Trophoblast cell (in vitro differentiated cells and primary cell): ENCODE data around the gene YAP1.

Source experiments
- DNase-seq, 2 donors: peaks; one replicate each; pipeline ENCODE4 v3.0.0-alpha.2; 2016
- H2AFZ ChIP-seq: 2 replicates; pipeline ENCODE4 v1.6.1; 2013; ENCODE audit warnings: low read length, moderate library complexity, mild to moderate bottlenecking; ENCODE audit not compliant: insufficient read depth, poor library complexity
- H2AK5ac ChIP-seq: 2 replicates; pipeline ENCODE4 v1.6.1; 2013; ENCODE audit warnings: mild to moderate bottlenecking, low read length
- H2BK120ac ChIP-seq: 2 replicates; pipeline ENCODE4 v1.6.1; 2013; ENCODE audit warnings: low read length, mild to moderate bottlenecking, moderate library complexity; ENCODE audit not compliant: insufficient read depth, poor library complexity
- H2BK12ac ChIP-seq: 2 replicates; pipeline ENCODE4 v1.6.1; 2013; ENCODE audit warnings: mild to moderate bottlenecking, low read length, moderate library complexity
- H2BK5ac ChIP-seq: 2 replicates; pipeline ENCODE4 v1.6.1; 2013; ENCODE audit warnings: low read length, low read depth, moderate library complexity, mild to moderate bottlenecking; ENCODE audit not compliant: poor library complexity
- H3K14ac ChIP-seq: 2 replicates; pipeline ENCODE4 v1.6.1; 2013; ENCODE audit warnings: mild to moderate bottlenecking, low read length
- H3K18ac ChIP-seq: 2 replicates; pipeline ENCODE4 v1.6.1; 2013; ENCODE audit warnings: mild to moderate bottlenecking, low read length
- H3K23ac ChIP-seq: 2 replicates; pipeline ENCODE4 v1.6.1; 2013; ENCODE audit warnings: low read length
- H3K27ac ChIP-seq: 2 replicates; pipeline ENCODE4 v1.5.1; 2013; ENCODE audit warnings: low read depth, mild to moderate bottlenecking, inconsistent platforms, low read length, moderate library complexity
- H3K27me3 ChIP-seq: 2 replicates; pipeline ENCODE4 v1.6.1; 2013; ENCODE audit warnings: inconsistent platforms, mild to moderate bottlenecking, low read length, moderate library complexity; ENCODE audit not compliant: insufficient read depth
- H3K36me3 ChIP-seq, 2 experiments: 1 replicate in 1 of 2; 2 replicates in 1 of 2; pipeline ENCODE4 v1.6.1; 2013; ENCODE audit warnings: low read length in 2 of 2, mild to moderate bottlenecking in 2 of 2, moderate library complexity in 1 of 2; ENCODE audit not compliant: insufficient read depth in 2 of 2, control insufficient read depth in 1 of 2
- H3K4ac ChIP-seq: 2 replicates; pipeline ENCODE4 v1.6.1; 2013; ENCODE audit warnings: low read depth, mild to moderate bottlenecking, low read length, moderate library complexity
- H3K4me1 ChIP-seq, 2 experiments: 1 replicate in 1 of 2; 2 replicates in 1 of 2; pipeline ENCODE4 v1.6.1; 2013; ENCODE audit warnings: low read length in 2 of 2, mild to moderate bottlenecking in 2 of 2, moderate library complexity in 1 of 2; ENCODE audit not compliant: insufficient read depth in 2 of 2, control insufficient read depth in 1 of 2
- H3K4me2 ChIP-seq: 2 replicates; pipeline ENCODE4 v1.6.1; 2013; ENCODE audit warnings: inconsistent platforms, mild to moderate bottlenecking, low read length, moderate library complexity
- H3K4me3 ChIP-seq: 2 replicates; pipeline ENCODE4 v1.5.1; 2013; ENCODE audit warnings: mild to moderate bottlenecking, low read depth, low read length, inconsistent platforms
- H3K79me1 ChIP-seq: one replicate; pipeline ENCODE4 v1.6.1; 2013; ENCODE audit warnings: low read length
- H3K79me2 ChIP-seq: 2 replicates; pipeline ENCODE4 v1.6.1; 2013; ENCODE audit warnings: low read length, mild to moderate bottlenecking; ENCODE audit not compliant: control insufficient read depth, insufficient read depth, poor library complexity
- H3K9ac ChIP-seq: 2 replicates; pipeline ENCODE4 v1.6.1; 2013; ENCODE audit warnings: mild to moderate bottlenecking, low read length
- H3K9me3 ChIP-seq: 2 replicates; pipeline ENCODE4 v1.6.1; 2013; ENCODE audit warnings: low read depth, mild to moderate bottlenecking, control low read depth, inconsistent platforms, low read length; ENCODE audit not compliant: insufficient read depth
- H4K12ac ChIP-seq: 2 replicates; pipeline ENCODE4 v1.6.1; 2013; ENCODE audit warnings: low read depth, mild to moderate bottlenecking, low read length, moderate library complexity
- H4K8ac ChIP-seq: 2 replicates; pipeline ENCODE4 v1.6.1; 2013; ENCODE audit warnings: low read depth, mild to moderate bottlenecking, low read length, moderate library complexity
- H4K91ac ChIP-seq: one replicate; pipeline ENCODE4 v1.6.1; 2013; ENCODE audit warnings: low read depth, mild to moderate bottlenecking, low read length, moderate library complexity
- WGBS: extraction: QIAGEN DNeasy Blood & Tissue Kit; methylation state at CpG from one replicate; pipeline ENCODE4 v1.1.7; 2013; ENCODE audit warnings: missing lambda C conversion rate; ENCODE audit not compliant: insufficient read length, insufficient coverage; ENCODE audit errors: extremely low coverage; 5-methylcytosine and 5-hydroxymethylcytosine counted together

The YAP1 gene

DNA sequence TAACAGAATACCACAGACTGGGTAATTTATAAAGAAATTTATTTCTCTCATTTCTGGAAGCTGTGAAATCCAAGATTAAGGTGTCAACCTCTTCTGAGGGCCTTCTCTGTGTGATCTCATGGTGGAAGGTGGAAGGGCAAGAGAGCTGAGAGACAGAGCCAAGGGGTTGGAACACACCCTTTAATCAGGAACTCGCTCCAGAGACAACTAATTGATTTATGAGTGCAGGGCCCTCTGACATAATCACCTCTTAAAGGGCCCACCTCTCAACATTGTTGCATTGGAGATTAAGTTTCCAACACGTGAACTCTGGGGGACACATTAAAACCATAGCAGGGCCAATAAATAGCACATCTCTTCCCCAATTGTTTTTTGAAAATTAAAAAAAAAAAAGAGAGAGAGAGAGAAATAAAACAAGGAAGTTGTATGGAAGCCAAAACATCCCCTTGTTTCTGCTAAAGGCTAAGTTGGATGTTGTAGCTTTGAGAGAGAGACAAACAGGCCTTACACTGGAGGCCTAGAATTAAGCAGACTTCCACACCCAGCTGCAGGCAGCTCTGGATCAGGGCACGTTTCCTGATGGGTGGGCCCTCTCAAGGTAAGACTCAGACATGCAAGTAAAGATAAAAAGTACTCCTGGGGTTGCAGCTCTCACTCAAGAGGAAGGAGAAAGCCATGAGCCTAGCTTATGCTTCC, 142.9 kb downstream of the YAP1 start:
- no peaks in the 10 kb centered on the region for H3K9me3 ChIP-seq
- H2BK12ac ChIP-seq, result no peak overlapping the region
- H3K27ac ChIP-seq, result peak overlapping the region; percentile 72
- DNase-seq, result no peak
- H3K18ac ChIP-seq, result no peak overlapping the region
- no peak overlapping the region for H2AK5ac ChIP-seq
- no peaks in the 10 kb centered on the region for H3K27me3 ChIP-seq
- H2BK120ac ChIP-seq, result no peak overlapping the region
- H3K79me1 ChIP-seq, result peaks cover 10% of the 10 kb centered on the region
- no peak overlapping the region for H3K23ac ChIP-seq
- H3K4ac ChIP-seq, result no peak overlapping the region
- no peak overlapping the region for H4K91ac ChIP-seq
- no peak overlapping the region for H4K8ac ChIP-seq
- no peak overlapping the region for H3K9ac ChIP-seq
- no CpG with 5 or more reads among the region's 3 CpGs for WGBS
- no peak overlapping the region for H3K14ac ChIP-seq
- no peak overlapping the region for H3K4me3 ChIP-seq
- H2BK5ac ChIP-seq, result no peak overlapping the region
- H3K4me2 ChIP-seq, result no peak overlapping the region
- no peak overlapping the region for H4K12ac ChIP-seq
- H3K36me3 ChIP-seq, result no peaks in the 10 kb centered on the region
- no peak overlapping the region for H2AFZ ChIP-seq
- H3K79me2 ChIP-seq, result no peaks in the 10 kb centered on the region
- peaks cover 5 to 13% of the 10 kb centered on the region in 2 experiments for H3K4me1 ChIP-seq

DNA sequence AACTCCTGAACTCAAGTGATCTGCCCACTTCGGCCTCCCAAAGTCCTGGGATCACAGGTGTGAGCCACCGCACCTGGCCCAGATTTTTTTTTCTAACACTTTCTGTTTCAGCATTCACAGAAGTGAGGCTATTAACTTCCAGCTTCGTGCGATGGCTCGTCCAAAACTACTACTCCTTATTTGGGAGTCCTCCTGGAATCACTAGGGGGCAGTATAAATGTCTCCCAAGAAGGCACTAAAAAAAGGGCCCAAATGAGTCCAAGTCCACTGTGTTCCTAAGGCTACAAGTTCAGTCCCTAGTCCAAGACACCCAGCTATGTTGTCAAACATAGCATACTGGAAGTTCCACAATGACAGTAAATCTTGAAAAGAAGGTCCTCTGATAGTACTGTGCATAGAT, 143.8 kb downstream of the YAP1 start:
- H4K91ac ChIP-seq, result peak overlapping the region; percentile 65
- peak overlapping the region; percentile 72 for H3K27ac ChIP-seq
- H3K4me3 ChIP-seq, result no peak overlapping the region
- no peak overlapping the region for H2AK5ac ChIP-seq
- H3K27me3 ChIP-seq, result no peaks in the 10 kb centered on the region
- H3K18ac ChIP-seq, result no peak overlapping the region
- peaks cover 5 to 13% of the 10 kb centered on the region in 2 experiments for H3K4me1 ChIP-seq
- H2BK12ac ChIP-seq, result peak overlapping the region; percentile 45
- no peak overlapping the region for H2AFZ ChIP-seq
- H3K9ac ChIP-seq, result no peak overlapping the region
- H3K4ac ChIP-seq, result peak overlapping the region; percentile 37
- no peak overlapping the region for H3K4me2 ChIP-seq
- H3K36me3 ChIP-seq, result no peaks in the 10 kb centered on the region
- peak overlapping the region; percentile 56 for H4K8ac ChIP-seq
- peak overlapping the region; percentile 43 for H4K12ac ChIP-seq
- WGBS, result no CpG with 5 or more reads among the region's 5 CpGs
- H2BK120ac ChIP-seq, result peak overlapping the region; percentile 63
- H3K23ac ChIP-seq, result no peak overlapping the region
- no peaks in the 10 kb centered on the region for H3K9me3 ChIP-seq
- peaks cover 10% of the 10 kb centered on the region for H3K79me1 ChIP-seq
- no peaks in the 10 kb centered on the region for H3K79me2 ChIP-seq
- peak overlapping the region; percentile 67 for H3K14ac ChIP-seq
- DNase-seq, result peak in 1 of 2 donors; percentile 69
- H2BK5ac ChIP-seq, result no peak overlapping the region

DNA sequence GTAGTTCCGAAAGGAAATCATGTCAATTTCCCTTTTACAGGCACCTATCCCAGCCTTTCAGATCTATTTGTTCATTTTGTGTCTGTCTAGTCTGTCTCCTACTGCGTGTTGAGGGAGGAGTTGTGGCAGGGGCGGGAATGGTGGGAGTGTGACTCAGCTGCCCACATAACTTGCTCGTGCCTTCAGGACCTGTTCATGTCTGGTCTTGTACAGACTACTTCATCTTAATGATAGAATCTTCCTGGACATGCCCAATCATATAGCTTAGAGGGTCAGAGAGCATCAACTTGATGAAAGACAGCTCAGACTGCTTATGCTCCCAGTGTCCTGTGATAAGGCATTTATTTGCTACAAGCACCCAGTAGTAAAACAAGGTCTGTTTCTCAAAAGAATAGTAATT, 146.0 kb downstream of the YAP1 start:
- peak overlapping the region; percentile 77 for H3K27ac ChIP-seq
- no peaks in the 10 kb centered on the region for H3K79me2 ChIP-seq
- H3K9me3 ChIP-seq, result no peaks in the 10 kb centered on the region
- no peaks in the 10 kb centered on the region for H3K36me3 ChIP-seq
- no peaks in the 10 kb centered on the region for H3K27me3 ChIP-seq
- H4K91ac ChIP-seq, result peak overlapping the region; percentile 71
- no peak overlapping the region for H2BK12ac ChIP-seq
- peak overlapping the region; percentile 34 for H2BK5ac ChIP-seq
- peaks cover 5 to 13% of the 10 kb centered on the region in 2 experiments for H3K4me1 ChIP-seq
- no peak overlapping the region for H3K4me2 ChIP-seq
- no peak overlapping the region for H3K14ac ChIP-seq
- H3K9ac ChIP-seq, result no peak overlapping the region
- H3K18ac ChIP-seq, result no peak overlapping the region
- H4K8ac ChIP-seq, result no peak overlapping the region
- no peak overlapping the region for H2BK120ac ChIP-seq
- H3K79me1 ChIP-seq, result peaks cover 10% of the 10 kb centered on the region
- no peak overlapping the region for H3K4ac ChIP-seq
- DNase-seq, result peak; percentile 89 to 90
- no peak overlapping the region for H2AFZ ChIP-seq
- no peak overlapping the region for H3K4me3 ChIP-seq
- H3K23ac ChIP-seq, result no peak overlapping the region
- WGBS, result no CpG with 5 or more reads among the region's 4 CpGs
- H2AK5ac ChIP-seq, result no peak overlapping the region
- H4K12ac ChIP-seq, result no peak overlapping the region

DNA sequence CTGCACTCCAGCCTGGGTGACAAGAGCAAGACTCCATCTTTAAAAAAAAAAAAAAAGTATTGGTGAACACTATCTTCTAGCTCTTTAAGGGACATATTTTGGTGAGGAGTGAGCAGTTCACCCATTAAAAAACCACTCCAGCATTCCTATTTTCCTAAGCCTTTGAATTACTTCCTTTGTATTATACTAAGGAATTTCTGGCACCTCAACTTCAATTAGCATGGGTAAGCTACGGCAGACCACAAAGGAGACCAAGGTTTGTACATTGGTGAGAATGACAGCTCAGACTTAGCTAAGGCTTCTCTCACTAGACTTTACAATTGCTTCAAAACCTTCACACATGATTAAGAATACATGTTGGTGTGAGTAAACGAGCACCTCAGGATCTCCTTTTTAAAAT, 150.0 kb downstream of the YAP1 start:
- no peaks in the 10 kb centered on the region for H3K36me3 ChIP-seq
- DNase-seq, result no peak
- peaks cover 5% of the 10 kb centered on the region for H3K79me1 ChIP-seq
- no peak overlapping the region for H3K4me3 ChIP-seq
- H4K91ac ChIP-seq, result no peak overlapping the region
- H3K18ac ChIP-seq, result no peak overlapping the region
- H2BK5ac ChIP-seq, result no peak overlapping the region
- H2BK12ac ChIP-seq, result no peak overlapping the region
- no peaks in the 10 kb centered on the region for H3K79me2 ChIP-seq
- H3K9ac ChIP-seq, result no peak overlapping the region
- no CpG with 5 or more reads among the region's 2 CpGs for WGBS
- no peak overlapping the region for H2AK5ac ChIP-seq
- H3K4me2 ChIP-seq, result no peak overlapping the region
- no peak overlapping the region for H3K14ac ChIP-seq
- H4K8ac ChIP-seq, result no peak overlapping the region
- no peaks in the 10 kb centered on the region for H3K9me3 ChIP-seq
- H3K27me3 ChIP-seq, result no peaks in the 10 kb centered on the region
- H3K4me1 ChIP-seq, result peaks cover 0 to 6% of the 10 kb centered on the region in 2 experiments
- H3K27ac ChIP-seq, result no peak overlapping the region
- no peak overlapping the region for H2AFZ ChIP-seq
- no peak overlapping the region for H3K4ac ChIP-seq
- H2BK120ac ChIP-seq, result no peak overlapping the region
- no peak overlapping the region for H3K23ac ChIP-seq
- no peak overlapping the region for H4K12ac ChIP-seq
